OCI-LY1 (cell line): ENCODE results near the gene TBX18.

Experiments used
- CTCF ChIP-seq: fragments of 200-600 bp; sonication (generic), shearing (Covaris generic); IDR thresholded peaks from 2 replicates; pipeline ENCODE4 v1.5.1; 2017; ENCODE audit warnings: mild to moderate bottlenecking, antibody characterized with exemption, low read length, moderate library complexity, mixed read lengths
- EZH2 ChIP-seq: fragments of 200-600 bp; sonication (generic), shearing (Covaris generic); IDR thresholded peaks from 2 replicates; pipeline ENCODE4 v1.8.0; 2017; ENCODE audit warnings: borderline replicate concordance, mixed run types, mild to moderate bottlenecking, antibody characterized with exemption, low read length, moderate library complexity, mixed read lengths

- TF ChIP-seq CTCF = no peak
- no peak for TF ChIP-seq EZH2
Observed at GRCh38 chr6:84665401-84665800, 99.0 kb downstream of the TBX18 start.
